ENCODE results near the gene P2RX7.

P2RX7 gene

GRCh38 chr12:121236776-121237175 lies 104.1 kb downstream of the P2RX7 start:
- DNase-seq = no peak

GRCh38 chr12:121237415-121237814 lies 104.7 kb downstream of the P2RX7 start:
- DNase-seq = no peak

Measured in NCI-H446 treated with DMSO at 0.1 percent for 48 hours (cell line).